ENCODE results near the gene DEDD. TPM values are rescaled to one million over a fixed set of nuclear protein-coding genes. Genes with fewer than 3 reads are reported as not detected.

The DEDD gene
- total and polyA plus RNA-seq, 2 donors (not counting 1 experiment from before 2014, with no cell fraction given): 35.9 to 40.8 TPM

DNA sequence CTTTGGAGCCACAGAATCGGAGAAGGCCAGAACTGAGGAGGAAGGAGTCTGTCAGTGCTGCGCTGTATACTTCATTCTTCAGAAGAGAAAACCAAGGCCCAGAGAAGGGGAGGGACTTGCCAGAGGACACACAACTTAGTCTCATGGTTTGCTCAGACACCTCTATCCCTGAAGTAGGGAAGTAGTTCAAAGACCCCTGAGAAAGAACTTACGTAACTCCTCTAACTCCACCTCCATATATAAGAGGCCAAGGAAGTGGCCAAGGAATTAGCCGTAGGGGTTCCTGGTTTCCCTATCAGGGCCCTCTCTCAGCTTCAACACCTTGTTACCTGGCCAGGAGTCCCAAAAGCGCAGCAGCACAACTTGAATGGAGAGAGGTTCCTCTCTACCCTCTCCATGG is 42.5 kb downstream of the DEDD start:
- no peak overlapping the region for H3K4me3 ChIP-seq (ENCODE audit: control extremely low read depth in 1 of 5, extremely low read depth in 1 of 5, insufficient read depth in 1 of 5, low read depth in 2 of 5, low read length in 4 of 5)
- intact Hi-C loops (cut with micrococcal nuclease): loop anchor here (10.0 kb wide), 1 partner anchor 295 kb away; no protein-coding TSS in a partner anchor
- no peaks in the 10 kb centered on the region for H3K36me3 ChIP-seq (replicated peaks in 1 of 2; ENCODE audit: control extremely low read depth in 1 of 2, control insufficient read depth in 1 of 2, extremely low read depth in 1 of 2, insufficient read depth in 2 of 2, low read length in 1 of 2)
- no peak overlapping the region for H2AFZ ChIP-seq (ENCODE audit: insufficient read depth, low read depth, low read length, poor library complexity, severe bottlenecking)
- Mint-ChIP-seq H3K27me3 (peaks cover 3% of the 10 kb centered on the region), H3K27ac (no peak overlapping the region), H3K4me1 (no peaks in the 10 kb centered on the region), H3K9me3 (ENCODE audit: insufficient read depth) (no peaks in the 10 kb centered on the region), H3K4me3 (no peak overlapping the region)
- POLR2A ChIA-PET: no interaction called here
- ATAC-seq (ENCODE audit: low read depth) (no peak), DNase-seq (no peak)
- H3K4me2 ChIP-seq (replicated peaks; ENCODE audit: low read depth, low read length, poor library complexity, severe bottlenecking): no peak overlapping the region
- WGBS (ENCODE audit: insufficient coverage): 100% methylated on average over 3 of the region's 5 CpGs
- TF ChIP-seq EZH2 (IDR thresholded peaks at IDR 0.05; ENCODE audit: borderline replicate concordance, insufficient read depth, low read depth, low read length, poor library complexity, severe bottlenecking): no peak
- TF ChIP-seq, protein P1, sequence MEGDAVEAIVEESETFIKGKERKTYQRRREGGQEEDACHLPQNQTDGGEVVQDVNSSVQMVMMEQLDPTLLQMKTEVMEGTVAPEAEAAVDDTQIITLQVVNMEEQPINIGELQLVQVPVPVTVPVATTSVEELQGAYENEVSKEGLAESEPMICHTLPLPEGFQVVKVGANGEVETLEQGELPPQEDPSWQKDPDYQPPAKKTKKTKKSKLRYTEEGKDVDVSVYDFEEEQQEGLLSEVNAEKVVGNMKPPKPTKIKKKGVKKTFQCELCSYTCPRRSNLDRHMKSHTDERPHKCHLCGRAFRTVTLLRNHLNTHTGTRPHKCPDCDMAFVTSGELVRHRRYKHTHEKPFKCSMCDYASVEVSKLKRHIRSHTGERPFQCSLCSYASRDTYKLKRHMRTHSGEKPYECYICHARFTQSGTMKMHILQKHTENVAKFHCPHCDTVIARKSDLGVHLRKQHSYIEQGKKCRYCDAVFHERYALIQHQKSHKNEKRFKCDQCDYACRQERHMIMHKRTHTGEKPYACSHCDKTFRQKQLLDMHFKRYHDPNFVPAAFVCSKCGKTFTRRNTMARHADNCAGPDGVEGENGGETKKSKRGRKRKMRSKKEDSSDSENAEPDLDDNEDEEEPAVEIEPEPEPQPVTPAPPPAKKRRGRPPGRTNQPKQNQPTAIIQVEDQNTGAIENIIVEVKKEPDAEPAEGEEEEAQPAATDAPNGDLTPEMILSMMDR (IDR thresholded peaks at IDR 0.05): no peak
- no peaks in the 10 kb centered on the region for H3K79me2 ChIP-seq (ENCODE audit: control insufficient read depth, insufficient read depth, low read length)
- no peak overlapping the region for H3K27ac ChIP-seq (ENCODE audit: low read length in 2 of 2)
- H3K9ac ChIP-seq (ENCODE audit: low read length): no peak overlapping the region
- no peaks in the 10 kb centered on the region for H4K20me1 ChIP-seq (ENCODE audit: control insufficient read depth, insufficient read depth, low read length, poor library complexity, severe bottlenecking)
- no peaks in the 10 kb centered on the region for H3K27me3 ChIP-seq (replicated peaks in 1 of 4; ENCODE audit: control extremely low read depth in 1 of 4, control insufficient read depth in 3 of 4, insufficient read depth in 4 of 4, low read length in 3 of 4)
- H3K4me1 ChIP-seq (ENCODE audit: control insufficient read depth in 2 of 2, insufficient read depth in 2 of 2, low read length in 2 of 2): no peaks in the 10 kb centered on the region
- no peaks in the 10 kb centered on the region for H3K9me3 ChIP-seq (ENCODE audit: control extremely low read depth in 1 of 3, control insufficient read depth in 2 of 3, insufficient read depth in 1 of 3, low read length in 2 of 3)
- CTCF ChIA-PET: no interaction called here

GRCh38 chr1:161089251-161089924 is 43.1 kb downstream of the DEDD start, which contains the start of gene NECTIN4:
TSS of gene NECTIN4 (minus strand) at chr1:161089558. CDS start at chr1:161089296, 262 bp downstream.
- no peak for DNase-seq
- intact Hi-C loops (cut with micrococcal nuclease): no loop called here
- H3K27me3 Mint-ChIP-seq: peaks cover 3% of the 10 kb centered on the region
- H3K27me3 ChIP-seq (replicated peaks in 1 of 4; ENCODE audit: control extremely low read depth in 1 of 4, control insufficient read depth in 3 of 4, insufficient read depth in 4 of 4, low read length in 3 of 4): no peaks in the 10 kb centered on the region
- H3K9me3 Mint-ChIP-seq (ENCODE audit: insufficient read depth): no peaks in the 10 kb centered on the region
- no peak within 1 kb of the TSS for H3K4me3 Mint-ChIP-seq
- no peaks in the 10 kb centered on the region for H3K4me1 Mint-ChIP-seq
- CTCF ChIA-PET: interaction anchor here (0.8 to 1.2 kb wide), 2 partner anchors 23 to 92 kb away, joined by 3 to 4 read pairs; no protein-coding TSS in a partner anchor
- H3K4me3 ChIP-seq (ENCODE audit: control extremely low read depth in 1 of 5, extremely low read depth in 1 of 5, insufficient read depth in 1 of 5, low read depth in 2 of 5, low read length in 4 of 5): no peak within 1 kb of the TSS
- no peak within 1 kb of the TSS for H3K27ac ChIP-seq (ENCODE audit: low read length in 2 of 2)
- POLR2A ChIA-PET: interaction anchor here (0.6 kb wide), 1 partner anchor 49 kb away, joined by 8 read pairs; no protein-coding TSS in a partner anchor
- H3K36me3 ChIP-seq (replicated peaks in 1 of 2; ENCODE audit: control extremely low read depth in 1 of 2, control insufficient read depth in 1 of 2, extremely low read depth in 1 of 2, insufficient read depth in 2 of 2, low read length in 1 of 2): no peaks in the 10 kb centered on the region
- H3K9ac ChIP-seq (ENCODE audit: low read length): no peak within 1 kb of the TSS
- no peaks in the 10 kb centered on the region for H3K79me2 ChIP-seq (ENCODE audit: control insufficient read depth, insufficient read depth, low read length)
- no peak for ATAC-seq (ENCODE audit: low read depth)
- WGBS (ENCODE audit: insufficient coverage): 84% methylated on average over 22 of the region's 22 CpGs
- no peak within 1 kb of the TSS for H2AFZ ChIP-seq (ENCODE audit: insufficient read depth, low read depth, low read length, poor library complexity, severe bottlenecking)
- H3K4me1 ChIP-seq (ENCODE audit: control insufficient read depth in 2 of 2, insufficient read depth in 2 of 2, low read length in 2 of 2): no peaks in the 10 kb centered on the region
- H3K4me2 ChIP-seq (replicated peaks; ENCODE audit: low read depth, low read length, poor library complexity, severe bottlenecking): no peak within 1 kb of the TSS
- TF ChIP-seq, protein P1 (IDR thresholded peaks at IDR 0.05): no peak
- TF ChIP-seq EZH2 (IDR thresholded peaks at IDR 0.05; ENCODE audit: borderline replicate concordance, insufficient read depth, low read depth, low read length, poor library complexity, severe bottlenecking): no peak
- H3K27ac Mint-ChIP-seq: no peak within 1 kb of the TSS
- H4K20me1 ChIP-seq (ENCODE audit: control insufficient read depth, insufficient read depth, low read length, poor library complexity, severe bottlenecking): no peaks in the 10 kb centered on the region
- no peaks in the 10 kb centered on the region for H3K9me3 ChIP-seq (ENCODE audit: control extremely low read depth in 1 of 3, control insufficient read depth in 2 of 3, insufficient read depth in 1 of 3, low read length in 2 of 3)
